ENCODE data around the gene HES5.

GRCh38 chr1:2523891-2524609, 6.0 kb downstream of the HES5 start:
- TF ChIP-seq CTCF (conservative IDR thresholded peaks at IDR 0.05 in 1 of 2, IDR thresholded peaks at IDR 0.05 in 1 of 2; ENCODE audit: low read depth in 1 of 2, low read length in 2 of 2) (no peak), EZH2 (IDR thresholded peaks at IDR 0.05; ENCODE audit: low read length, missing control alignments) (no peak)

Data from fibroblast of lung (primary cell).